Measurements from ENCODE around the gene LRCH1.

The LRCH1 gene

DNA sequence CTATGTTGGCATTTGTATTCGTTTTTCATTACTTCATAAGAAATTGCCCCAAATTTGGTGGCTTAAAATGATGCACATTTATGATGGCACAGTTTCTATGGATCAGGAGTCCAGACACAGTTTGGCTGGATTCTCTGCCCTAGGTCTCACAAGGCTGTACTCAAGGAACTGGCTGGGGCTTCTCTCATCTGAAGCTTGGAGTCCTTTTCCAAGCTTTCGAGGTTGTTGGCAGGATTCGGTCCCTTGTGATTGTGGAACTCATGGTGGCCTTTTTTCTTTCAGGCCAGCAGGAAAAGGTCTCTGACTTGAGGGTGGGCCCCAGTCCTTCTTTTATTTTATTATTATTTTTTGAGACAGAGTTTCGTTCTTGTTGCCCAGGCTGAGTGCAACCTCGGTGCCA lies 23.8 kb downstream of the LRCH1 start:
- Histone ChIP-seq H3K36me3 (ENCODE audit: control insufficient read depth, insufficient read depth, low read length) (no peaks in the 10 kb centered on the region), H3K9ac (ENCODE audit: low read depth, low read length) (no peak overlapping the region), H3K4me1 (ENCODE audit: control insufficient read depth, insufficient read depth, low read length) (no peaks in the 10 kb centered on the region), H3K4me3 (ENCODE audit: low read depth, low read length) (no peak overlapping the region), H3K27ac (ENCODE audit: low read depth, low read length) (no peak overlapping the region), H3K27me3 (ENCODE audit: control insufficient read depth, insufficient read depth, low read length) (no peaks in the 10 kb centered on the region), H3K9me3 (ENCODE audit: control insufficient read depth, insufficient read depth, low read length) (no peaks in the 10 kb centered on the region)

DNA sequence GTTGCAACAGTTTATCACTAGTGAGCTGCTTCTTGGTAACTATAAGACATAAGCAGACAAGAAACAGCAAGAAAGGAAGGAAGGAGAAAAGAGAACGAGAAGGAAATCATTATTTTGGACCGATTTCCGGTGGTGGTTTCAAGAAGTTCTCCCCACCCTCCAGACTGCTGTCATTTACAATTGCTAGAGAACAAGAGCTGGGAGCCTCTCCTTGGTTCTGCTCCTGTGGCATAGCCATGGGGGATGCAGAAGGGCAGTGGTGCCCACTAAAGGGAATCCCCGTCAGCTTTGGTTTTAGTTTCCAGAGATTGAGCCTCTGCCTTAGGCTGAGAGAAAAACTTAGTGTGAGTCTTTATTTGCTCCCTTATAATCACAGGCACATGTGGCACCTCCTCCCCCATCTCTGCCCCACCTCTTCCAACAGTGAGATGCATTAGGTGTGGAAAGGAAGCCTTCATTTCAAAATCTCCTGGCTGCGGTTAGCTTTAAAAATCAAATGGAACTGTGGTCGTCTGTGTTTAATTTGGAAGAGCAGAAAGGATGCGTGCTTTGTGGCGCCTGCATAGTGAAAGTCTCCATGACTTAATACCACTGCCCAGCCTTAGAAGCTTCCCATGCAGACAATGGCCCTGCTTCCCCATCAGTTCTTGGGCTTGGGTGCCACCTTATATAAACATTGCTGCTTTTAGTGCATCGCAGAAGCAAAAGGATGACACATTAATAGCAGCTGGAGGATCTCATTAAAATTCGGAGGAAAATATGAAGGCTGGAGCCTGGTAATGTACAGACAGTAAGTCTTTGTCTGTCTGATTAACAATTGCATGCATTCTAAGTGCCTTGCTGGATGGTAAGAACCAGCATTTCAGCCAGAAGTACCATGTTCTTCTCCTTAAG lies 25.0 kb downstream of the LRCH1 start:
- no peaks in the 10 kb centered on the region for H3K9me3 ChIP-seq (ENCODE audit: control insufficient read depth, insufficient read depth, low read length)
- H3K4me3 ChIP-seq (ENCODE audit: low read depth, low read length) = no peak overlapping the region
- no peak overlapping the region for H3K27ac ChIP-seq (ENCODE audit: low read depth, low read length)
- no peaks in the 10 kb centered on the region for H3K4me1 ChIP-seq (ENCODE audit: control insufficient read depth, insufficient read depth, low read length)
- H3K27me3 ChIP-seq (ENCODE audit: control insufficient read depth, insufficient read depth, low read length) = no peaks in the 10 kb centered on the region
- no peaks in the 10 kb centered on the region for H3K36me3 ChIP-seq (ENCODE audit: control insufficient read depth, insufficient read depth, low read length)
- no peak overlapping the region for H3K9ac ChIP-seq (ENCODE audit: low read depth, low read length)

DNA sequence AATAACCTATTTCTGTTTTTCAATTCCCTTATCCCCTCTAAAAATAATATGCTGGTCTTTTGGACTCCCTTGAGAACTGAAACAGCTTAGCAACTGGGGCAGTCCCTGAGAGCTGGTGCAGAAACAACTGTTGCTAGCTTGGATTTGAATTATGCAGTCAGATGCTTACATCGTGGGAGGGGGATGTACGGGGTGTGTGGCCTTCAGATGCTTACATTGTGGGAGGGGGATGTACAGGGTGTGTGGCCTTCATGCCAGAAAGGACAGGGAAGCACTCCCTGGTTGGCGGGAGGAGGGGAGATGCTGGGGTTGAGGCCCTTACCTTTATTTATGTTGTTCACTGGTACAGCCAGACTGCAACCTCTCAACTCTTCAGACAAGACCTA lies 25.6 kb downstream of the LRCH1 start:
- H3K36me3 ChIP-seq (ENCODE audit: control insufficient read depth, insufficient read depth, low read length) = no peaks in the 10 kb centered on the region
- no peaks in the 10 kb centered on the region for H3K4me1 ChIP-seq (ENCODE audit: control insufficient read depth, insufficient read depth, low read length)
- no peak overlapping the region for H3K9ac ChIP-seq (ENCODE audit: low read depth, low read length)
- no peak overlapping the region for H3K27ac ChIP-seq (ENCODE audit: low read depth, low read length)
- no peaks in the 10 kb centered on the region for H3K9me3 ChIP-seq (ENCODE audit: control insufficient read depth, insufficient read depth, low read length)
- H3K4me3 ChIP-seq (ENCODE audit: low read depth, low read length) = no peak overlapping the region
- H3K27me3 ChIP-seq (ENCODE audit: control insufficient read depth, insufficient read depth, low read length) = no peaks in the 10 kb centered on the region

DNA sequence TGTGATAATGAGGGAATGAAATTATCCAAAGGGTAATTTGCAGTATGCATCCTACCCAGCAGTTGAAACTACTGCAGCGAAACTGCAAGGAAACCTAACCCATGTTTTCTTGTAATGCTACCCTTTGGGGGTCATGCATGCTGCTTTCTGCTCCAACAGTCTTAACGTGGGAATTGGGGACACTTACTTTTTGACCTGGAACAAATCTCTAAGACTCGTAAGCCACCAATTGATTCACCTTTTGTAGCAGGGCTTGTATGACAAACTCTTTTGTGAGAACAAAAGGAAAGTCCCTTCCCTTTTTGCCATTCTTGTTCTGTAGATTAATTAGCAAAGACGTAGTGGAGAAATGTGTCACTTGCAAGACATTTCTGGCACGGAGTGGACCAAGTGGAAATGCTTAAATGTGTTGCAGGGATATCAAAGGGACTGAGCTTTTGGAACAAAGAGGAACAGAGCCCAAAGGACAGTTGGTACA lies 27.4 kb downstream of the LRCH1 start:
- Histone ChIP-seq H3K9ac (ENCODE audit: low read depth, low read length) (no peak overlapping the region), H3K27ac (ENCODE audit: low read depth, low read length) (no peak overlapping the region), H3K27me3 (ENCODE audit: control insufficient read depth, insufficient read depth, low read length) (no peaks in the 10 kb centered on the region), H3K4me1 (ENCODE audit: control insufficient read depth, insufficient read depth, low read length) (no peaks in the 10 kb centered on the region; the same call in 1 of the 2 replicates), H3K36me3 (ENCODE audit: control insufficient read depth, insufficient read depth, low read length) (no peaks in the 10 kb centered on the region), H3K9me3 (ENCODE audit: control insufficient read depth, insufficient read depth, low read length) (no peaks in the 10 kb centered on the region), H3K4me3 (ENCODE audit: low read depth, low read length) (no peak overlapping the region)

DNA sequence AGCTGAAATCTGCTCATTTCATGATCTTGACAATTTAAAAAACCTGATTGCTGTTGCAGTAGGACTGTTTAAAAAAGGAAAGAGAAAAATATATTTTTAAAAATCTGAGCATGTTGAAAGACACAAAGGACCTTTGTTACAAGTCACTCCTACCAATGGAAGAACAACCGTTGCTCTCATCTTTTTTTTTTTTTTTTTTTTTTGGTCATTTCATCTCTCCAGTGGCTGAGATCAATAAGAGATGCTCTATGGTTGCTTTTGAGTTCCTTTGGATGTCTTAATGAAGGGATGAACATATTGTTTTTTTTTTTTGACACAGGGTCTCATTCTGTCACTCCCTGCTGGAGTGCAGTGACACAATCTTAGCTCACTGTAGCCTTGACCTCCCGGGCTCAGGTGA lies 29.2 kb downstream of the LRCH1 start:
- Histone ChIP-seq H3K4me1 (ENCODE audit: control insufficient read depth, insufficient read depth, low read length) (no peaks in the 10 kb centered on the region; the same call in 1 of the 2 replicates), H3K4me3 (ENCODE audit: low read depth, low read length) (no peak overlapping the region)

DNA sequence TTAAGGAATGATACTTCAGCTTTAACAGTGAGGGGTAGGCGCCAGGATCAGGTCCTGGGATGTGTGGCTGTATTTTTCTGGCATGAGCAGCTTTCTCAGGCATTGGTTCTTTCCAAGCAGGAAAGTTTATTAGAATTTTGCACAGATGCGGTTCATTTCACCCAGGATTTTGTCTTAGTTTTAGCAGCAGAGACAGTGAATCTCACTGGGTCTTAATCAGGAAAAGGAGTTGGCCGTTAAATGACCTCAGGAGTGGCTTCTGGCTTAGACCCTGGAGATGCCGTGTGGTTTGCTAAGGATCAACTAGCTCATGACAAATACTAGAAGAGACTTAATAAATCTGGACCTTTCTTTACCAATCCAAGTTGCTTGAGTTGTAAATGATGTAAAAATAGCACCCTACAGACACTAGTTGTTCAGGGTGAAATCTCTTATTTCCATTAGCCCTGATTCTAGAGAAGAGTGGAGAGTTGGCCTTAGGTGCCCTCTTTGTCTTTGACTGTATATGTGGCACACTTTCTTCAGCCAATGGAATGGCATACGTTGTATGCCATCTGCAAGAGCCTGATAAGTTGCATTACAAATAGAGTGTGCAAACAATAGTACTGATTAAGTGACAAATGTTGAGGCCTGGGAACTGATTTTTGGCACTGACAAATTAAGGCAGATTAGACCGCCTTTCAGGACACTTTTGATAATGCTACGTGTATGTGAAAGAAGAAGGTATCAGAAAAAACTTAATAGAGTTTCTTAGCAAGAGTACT lies 34.0 kb downstream of the LRCH1 start:
- Histone ChIP-seq H3K9ac (ENCODE audit: low read depth, low read length) (no peak overlapping the region), H3K27me3 (ENCODE audit: control insufficient read depth, insufficient read depth, low read length) (no peaks in the 10 kb centered on the region), H3K4me1 (ENCODE audit: control insufficient read depth, insufficient read depth, low read length) (no peaks in the 10 kb centered on the region; the same call in 1 of the 2 replicates), H3K9me3 (ENCODE audit: control insufficient read depth, insufficient read depth, low read length) (no peaks in the 10 kb centered on the region), H3K36me3 (ENCODE audit: control insufficient read depth, insufficient read depth, low read length) (no peaks in the 10 kb centered on the region), H3K27ac (ENCODE audit: low read depth, low read length) (no peak overlapping the region), H3K4me3 (ENCODE audit: low read depth, low read length) (no peak overlapping the region)

More for the DNA sequence above, 29.2 kb downstream of the LRCH1 start:
- no peaks in the 10 kb centered on the region for H3K27me3 ChIP-seq (ENCODE audit: control insufficient read depth, insufficient read depth, low read length)
- H3K27ac ChIP-seq (ENCODE audit: low read depth, low read length) = no peak overlapping the region
- no peaks in the 10 kb centered on the region for H3K9me3 ChIP-seq (ENCODE audit: control insufficient read depth, insufficient read depth, low read length)
- H3K9ac ChIP-seq (ENCODE audit: low read depth, low read length) = no peak overlapping the region
- no peaks in the 10 kb centered on the region for H3K36me3 ChIP-seq (ENCODE audit: control insufficient read depth, insufficient read depth, low read length)

DNA sequence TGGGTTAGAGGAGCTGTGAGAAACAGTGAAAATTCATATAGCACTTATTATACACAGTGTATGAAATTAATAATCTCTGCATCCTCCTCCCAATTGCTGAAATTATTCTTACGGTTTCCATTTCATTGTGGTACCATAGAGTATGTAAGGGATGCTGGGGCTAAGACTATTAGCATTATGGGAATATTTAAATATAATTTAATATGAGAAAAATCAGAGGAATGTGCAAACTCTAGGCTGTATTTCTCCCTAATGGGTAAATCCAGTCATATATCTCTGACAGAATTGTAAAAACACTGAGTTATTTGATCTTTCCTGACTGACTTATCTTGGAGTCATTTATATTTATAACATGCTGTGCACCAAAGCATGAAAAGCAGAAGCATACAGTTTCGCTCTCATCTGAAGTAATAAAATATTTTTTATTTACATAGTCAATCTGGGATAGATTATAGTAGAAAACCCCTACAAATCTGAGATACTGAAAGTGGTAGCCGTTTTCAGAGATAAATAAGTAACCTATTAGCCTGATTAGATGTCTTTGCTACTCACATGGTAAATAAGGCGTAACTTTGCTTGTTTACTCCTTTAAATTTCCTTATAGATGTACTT lies 34.9 kb downstream of the LRCH1 start:
- no peak overlapping the region for H3K27ac ChIP-seq (ENCODE audit: low read depth, low read length)
- no peak overlapping the region for H3K4me3 ChIP-seq (ENCODE audit: low read depth, low read length)
- no peaks in the 10 kb centered on the region for H3K36me3 ChIP-seq (ENCODE audit: control insufficient read depth, insufficient read depth, low read length)
- no peaks in the 10 kb centered on the region; the same call in 1 of the 2 replicates for H3K4me1 ChIP-seq (ENCODE audit: control insufficient read depth, insufficient read depth, low read length)
- H3K9me3 ChIP-seq (ENCODE audit: control insufficient read depth, insufficient read depth, low read length) = no peaks in the 10 kb centered on the region
- no peaks in the 10 kb centered on the region for H3K27me3 ChIP-seq (ENCODE audit: control insufficient read depth, insufficient read depth, low read length)
- no peak overlapping the region for H3K9ac ChIP-seq (ENCODE audit: low read depth, low read length)

DNA sequence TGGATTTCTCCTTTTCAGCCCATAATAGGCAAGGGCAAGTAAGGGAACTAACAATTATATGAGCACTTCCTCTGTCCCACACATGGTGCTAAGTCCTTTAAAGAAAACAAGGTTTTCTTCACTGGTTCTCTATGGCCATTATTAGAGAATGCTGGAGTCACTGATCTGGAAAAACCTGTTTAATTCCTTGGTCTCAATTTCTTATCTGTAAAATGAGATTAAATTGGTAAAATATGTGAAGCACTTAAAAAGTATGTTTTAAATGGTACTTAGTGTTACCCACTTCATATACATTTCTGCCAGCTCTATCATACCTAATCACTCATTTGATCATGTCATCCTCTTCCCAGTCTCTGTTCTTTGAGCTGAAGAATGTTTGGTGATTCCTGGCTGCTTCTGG lies 39.4 kb downstream of the LRCH1 start:
- H3K4me3 ChIP-seq (ENCODE audit: low read depth, low read length) = no peak overlapping the region
- H3K4me1 ChIP-seq (ENCODE audit: control insufficient read depth, insufficient read depth, low read length) = 0 out of 2 replicates have a peak, but pooled peaks cover 8% of the 10 kb centered on the region
- H3K9me3 ChIP-seq (ENCODE audit: control insufficient read depth, insufficient read depth, low read length) = no peaks in the 10 kb centered on the region
- no peaks in the 10 kb centered on the region for H3K27me3 ChIP-seq (ENCODE audit: control insufficient read depth, insufficient read depth, low read length)
- no peak overlapping the region for H3K27ac ChIP-seq (ENCODE audit: low read depth, low read length)
- no peaks in the 10 kb centered on the region for H3K36me3 ChIP-seq (ENCODE audit: control insufficient read depth, insufficient read depth, low read length)
- H3K9ac ChIP-seq (ENCODE audit: low read depth, low read length) = no peak overlapping the region

DNA sequence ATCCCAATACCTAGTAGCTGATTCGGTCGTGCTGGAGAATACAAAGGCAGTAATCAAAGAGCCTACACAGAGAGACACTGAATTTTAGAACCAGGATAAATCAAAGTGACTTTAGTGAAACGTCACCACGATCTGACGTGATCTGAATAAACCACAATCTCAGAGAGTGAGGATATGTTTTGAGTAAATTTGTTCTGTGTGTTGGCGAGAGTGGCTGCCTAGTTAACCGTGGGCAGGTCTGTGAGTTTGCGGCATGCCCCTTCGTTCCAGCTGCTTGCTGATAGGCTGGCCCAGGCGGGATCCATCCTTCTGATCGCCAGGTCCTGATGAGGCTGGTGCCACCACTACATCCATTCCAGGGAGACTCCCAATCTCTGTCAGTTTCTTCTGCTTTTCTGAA lies 40.4 kb downstream of the LRCH1 start:
- Histone ChIP-seq H3K9ac (ENCODE audit: low read depth, low read length) (no peak overlapping the region), H3K4me1 (ENCODE audit: control insufficient read depth, insufficient read depth, low read length) (0 out of 2 replicates have a peak, but pooled peaks cover 8% of the 10 kb centered on the region), H3K4me3 (ENCODE audit: low read depth, low read length) (no peak overlapping the region), H3K27ac (ENCODE audit: low read depth, low read length) (no peak overlapping the region), H3K9me3 (ENCODE audit: control insufficient read depth, insufficient read depth, low read length) (no peaks in the 10 kb centered on the region), H3K27me3 (ENCODE audit: control insufficient read depth, insufficient read depth, low read length) (no peaks in the 10 kb centered on the region), H3K36me3 (ENCODE audit: control insufficient read depth, insufficient read depth, low read length) (no peaks in the 10 kb centered on the region)

DNA sequence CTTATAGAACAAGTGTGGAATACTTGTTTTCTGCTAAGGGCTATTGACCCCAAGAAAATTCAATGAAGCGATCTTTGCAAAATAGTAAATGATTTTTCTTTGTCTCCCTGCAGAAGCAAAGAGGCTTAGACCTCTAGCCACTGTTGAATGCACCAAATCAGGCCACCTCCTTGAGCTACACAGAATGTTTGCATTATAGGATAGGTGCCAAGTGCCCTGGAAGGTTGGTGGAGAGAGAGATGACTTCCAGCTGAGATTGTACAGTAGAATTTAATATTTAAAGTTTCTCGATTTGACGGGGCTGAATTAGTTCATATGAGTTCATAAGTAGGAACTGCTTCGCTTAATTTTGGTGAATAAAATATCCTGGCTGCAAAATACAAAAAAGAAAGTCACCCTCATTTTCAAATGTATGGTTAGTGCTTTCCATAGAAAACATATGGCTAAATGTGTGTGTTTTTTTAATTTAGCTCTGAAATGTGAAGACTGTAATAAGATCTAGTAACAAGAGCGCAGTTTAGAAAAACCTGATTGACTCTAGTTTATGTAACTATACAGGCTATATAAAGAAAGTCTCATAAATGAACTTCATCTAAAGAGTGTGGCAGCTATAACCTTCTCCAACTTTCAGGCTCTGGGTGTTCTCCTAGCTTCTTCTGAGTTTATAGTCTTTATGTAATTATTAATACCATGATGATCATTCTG lies 41.6 kb downstream of the LRCH1 start:
- H3K4me3 ChIP-seq (ENCODE audit: low read depth, low read length) = no peak overlapping the region
- H3K9ac ChIP-seq (ENCODE audit: low read depth, low read length) = no peak overlapping the region
- no peaks in the 10 kb centered on the region for H3K27me3 ChIP-seq (ENCODE audit: control insufficient read depth, insufficient read depth, low read length)
- 0 out of 2 replicates have a peak, but pooled peaks cover 8% of the 10 kb centered on the region for H3K4me1 ChIP-seq (ENCODE audit: control insufficient read depth, insufficient read depth, low read length)
- H3K9me3 ChIP-seq (ENCODE audit: control insufficient read depth, insufficient read depth, low read length) = no peaks in the 10 kb centered on the region
- no peak overlapping the region for H3K27ac ChIP-seq (ENCODE audit: low read depth, low read length)
- no peaks in the 10 kb centered on the region for H3K36me3 ChIP-seq (ENCODE audit: control insufficient read depth, insufficient read depth, low read length)
